AG04449 (cell line): ENCODE results near the gene CELA3A.
A peak's percentile ranks its signal among the peaks of the same experiment; 100 is the strongest.
"Not testable (repeated sequence)": the region's sequence is repeated elsewhere in the genome, so short reads cannot be mapped to it uniquely, and the experiment has no call there.

Experiments
- CTCF ChIA-PET: fragments of 350-600 bp; formaldehyde crosslinking; extraction: SDS; loops from one replicate; lab custom pipeline; 2021; ENCODE audit warnings: antibody characterized with exemption; lab: Yijun Ruan, JAX
- POLR2A ChIA-PET: fragments of 400-600, 350-600 bp; formaldehyde crosslinking; extraction: SDS; loops from one replicate; lab custom pipeline; 2020; ENCODE audit warnings: antibody characterized with exemption, inconsistent platforms; lab: Yijun Ruan, JAX
- DNase-seq: peaks from one replicate; pipeline ENCODE4 v3.0.0-alpha.2; 2010; ENCODE audit warnings: low read depth, low spot score
- H3K4me3 ChIP-seq: 2 replicates; pipeline ENCODE4 v1.5.1; 2011; ENCODE audit warnings: low read depth, mild to moderate bottlenecking, control low read depth, low read length
- TF ChIP-seq, protein P1 (sequence below): IDR thresholded peaks from one replicate; pipeline ENCODE4 v1.5.1; 2011; ENCODE audit warnings: mild to moderate bottlenecking, moderate library complexity, low read length, control low read depth, inconsistent platforms; ENCODE audit not compliant: insufficient read depth; ENCODE audit errors: missing control alignments

CELA3A gene

DNA sequence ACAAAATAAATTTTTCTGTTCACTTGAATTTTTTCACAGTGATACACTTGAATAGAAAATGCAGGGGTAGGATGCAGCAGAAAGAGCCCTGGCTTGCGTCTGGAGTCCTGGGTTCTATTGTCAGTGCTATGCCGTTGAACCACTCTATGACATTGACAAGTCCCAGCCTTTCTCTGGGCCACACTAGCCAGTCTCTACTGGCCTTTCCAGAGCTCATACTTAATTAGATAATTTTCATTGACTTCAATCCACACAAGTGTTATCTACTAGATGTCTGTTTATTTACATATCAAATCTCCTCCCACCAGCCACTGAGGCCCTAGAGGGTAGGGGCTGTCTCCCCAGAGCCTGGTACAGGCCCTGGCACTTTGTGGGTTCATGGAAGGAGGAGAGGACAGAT lies 40.1 kb upstream of the CELA3A start:
- no peak for DNase-seq
- ChIA-PET POLR2A (no interaction called here), CTCF (interaction anchor here (0.6 to 4.6 kb wide), 4 partner anchors 10 to 61 kb away, joined by 3 to 31 read pairs (median 11); no protein-coding TSS in a partner anchor)
- no peak overlapping the region for H3K4me3 ChIP-seq
- TF ChIP-seq, protein P1, sequence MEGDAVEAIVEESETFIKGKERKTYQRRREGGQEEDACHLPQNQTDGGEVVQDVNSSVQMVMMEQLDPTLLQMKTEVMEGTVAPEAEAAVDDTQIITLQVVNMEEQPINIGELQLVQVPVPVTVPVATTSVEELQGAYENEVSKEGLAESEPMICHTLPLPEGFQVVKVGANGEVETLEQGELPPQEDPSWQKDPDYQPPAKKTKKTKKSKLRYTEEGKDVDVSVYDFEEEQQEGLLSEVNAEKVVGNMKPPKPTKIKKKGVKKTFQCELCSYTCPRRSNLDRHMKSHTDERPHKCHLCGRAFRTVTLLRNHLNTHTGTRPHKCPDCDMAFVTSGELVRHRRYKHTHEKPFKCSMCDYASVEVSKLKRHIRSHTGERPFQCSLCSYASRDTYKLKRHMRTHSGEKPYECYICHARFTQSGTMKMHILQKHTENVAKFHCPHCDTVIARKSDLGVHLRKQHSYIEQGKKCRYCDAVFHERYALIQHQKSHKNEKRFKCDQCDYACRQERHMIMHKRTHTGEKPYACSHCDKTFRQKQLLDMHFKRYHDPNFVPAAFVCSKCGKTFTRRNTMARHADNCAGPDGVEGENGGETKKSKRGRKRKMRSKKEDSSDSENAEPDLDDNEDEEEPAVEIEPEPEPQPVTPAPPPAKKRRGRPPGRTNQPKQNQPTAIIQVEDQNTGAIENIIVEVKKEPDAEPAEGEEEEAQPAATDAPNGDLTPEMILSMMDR = no peak

DNA sequence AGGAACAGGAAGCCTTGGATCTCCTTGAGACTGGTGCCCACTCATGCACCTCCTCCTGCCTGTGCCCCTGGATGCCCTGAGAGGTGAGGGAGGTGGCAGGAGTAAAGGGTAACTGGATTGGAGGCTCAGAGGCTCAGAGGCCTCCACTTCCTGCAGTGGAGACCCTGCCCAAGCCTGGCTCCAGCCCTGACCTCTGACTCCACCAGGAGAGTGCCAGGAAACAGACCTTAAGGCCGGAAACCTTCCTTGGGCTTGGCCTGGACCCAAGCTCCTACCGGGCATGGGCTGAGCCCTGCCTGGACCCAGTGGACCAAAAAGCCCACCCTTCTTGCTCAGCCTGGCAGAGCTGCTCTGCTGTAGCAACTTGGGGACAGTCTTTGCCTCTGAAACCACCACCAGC lies 39.7 kb upstream of the CELA3A start:
- no peak for DNase-seq
- TF ChIP-seq, protein P1 = no peak
- H3K4me3 ChIP-seq = no peak overlapping the region
- CTCF ChIA-PET = interaction anchor here (0.6 to 4.6 kb wide), 4 partner anchors 11 to 62 kb away, joined by 3 to 31 read pairs (median 11); no protein-coding TSS in a partner anchor
- POLR2A ChIA-PET = no interaction called here

DNA sequence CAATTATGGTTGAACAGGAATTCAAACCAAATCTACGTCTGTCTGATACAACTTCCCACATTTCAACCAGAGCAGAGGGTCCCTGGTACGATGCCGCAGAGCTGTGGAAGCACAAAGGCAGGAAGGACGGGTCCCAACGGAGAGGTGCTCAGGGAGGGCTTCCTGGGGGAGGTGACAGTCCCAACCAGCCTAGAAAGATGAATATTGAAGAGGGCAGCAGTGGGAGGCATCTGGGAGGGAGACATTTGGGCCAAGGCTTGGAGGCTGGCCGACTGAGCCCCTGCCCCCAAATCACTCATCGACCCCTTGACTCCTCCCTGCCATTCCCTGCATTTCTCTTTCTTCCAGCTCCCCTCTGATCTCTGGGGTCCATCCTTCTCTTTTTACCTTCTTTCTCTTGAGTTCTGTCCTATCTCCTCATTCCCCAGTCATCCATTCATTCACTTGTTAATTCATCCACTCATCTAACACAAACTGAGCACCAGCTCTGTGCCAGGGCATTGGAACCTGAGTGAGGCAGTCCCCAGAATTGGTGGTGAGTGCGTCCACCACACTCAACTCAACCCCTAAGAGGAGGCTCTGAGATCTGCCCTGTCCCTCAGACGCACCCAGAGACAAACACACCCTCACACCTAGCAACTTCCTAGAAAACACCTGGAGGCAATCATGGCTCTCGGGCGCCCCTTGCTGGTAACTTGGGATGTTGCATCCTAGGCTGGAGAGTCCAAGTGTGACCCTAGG lies 37.8 kb upstream of the CELA3A start:
- TF ChIP-seq, protein P1 = peak; percentile 94

DNA sequence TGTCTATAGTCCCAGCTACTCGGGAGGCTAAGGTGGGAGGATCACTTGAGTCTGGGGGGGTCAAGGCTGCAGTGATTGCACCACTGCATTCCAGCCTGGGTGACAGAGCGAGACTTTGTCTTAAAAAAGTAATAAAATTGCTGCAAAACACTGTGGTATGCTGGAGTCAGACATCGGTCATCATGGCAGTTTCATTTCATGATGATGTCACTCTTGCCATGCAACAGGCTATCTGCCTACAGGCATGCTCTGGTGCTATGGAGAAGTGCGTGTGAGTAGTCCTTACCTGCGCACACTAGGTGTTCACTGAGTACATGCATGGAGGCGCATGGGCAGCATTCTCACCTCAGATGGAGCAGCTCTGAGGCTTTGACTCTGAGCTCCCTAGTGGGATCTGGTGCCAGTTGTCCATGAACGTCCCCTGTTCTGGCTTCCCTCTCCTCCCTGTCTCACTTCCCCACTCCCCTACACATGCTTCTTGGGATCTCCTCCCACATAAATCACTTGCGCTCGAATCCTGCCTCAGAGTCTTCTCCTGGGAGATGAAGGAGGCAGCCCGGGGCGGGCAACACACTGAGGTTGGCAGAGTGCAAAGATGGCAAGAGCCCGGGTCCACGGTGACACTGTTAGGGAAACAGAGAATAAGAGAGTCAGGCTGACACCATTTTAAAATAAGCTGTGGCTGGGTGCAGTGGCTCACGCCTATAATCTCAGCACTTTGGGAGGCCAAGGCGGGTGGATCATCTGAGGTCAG lies 35.0 kb upstream of the CELA3A start:
- DNase-seq = peak; percentile 45
- no peak overlapping the region for H3K4me3 ChIP-seq
- TF ChIP-seq, protein P1 = no peak
- CTCF ChIA-PET = interaction anchor here (0.8 to 1.5 kb wide), 3 partner anchors 17 to 27 kb away, joined by 3 to 4 read pairs (median 3); no protein-coding TSS in a partner anchor
- POLR2A ChIA-PET = interaction anchor here (0.6 kb wide), 1 partner anchor 30 kb away, joined by 3 read pairs; no protein-coding TSS in a partner anchor

More for the DNA sequence above, 37.8 kb upstream of the CELA3A start:
- H3K4me3 ChIP-seq = no peak overlapping the region
- no peak for DNase-seq
- CTCF ChIA-PET = interaction anchor here (0.6 to 4.6 kb wide), 36 partner anchors 8 to 453 kb away, joined by 3 to 31 read pairs (median 4); no protein-coding TSS in a partner anchor
- POLR2A ChIA-PET = no interaction called here

DNA sequence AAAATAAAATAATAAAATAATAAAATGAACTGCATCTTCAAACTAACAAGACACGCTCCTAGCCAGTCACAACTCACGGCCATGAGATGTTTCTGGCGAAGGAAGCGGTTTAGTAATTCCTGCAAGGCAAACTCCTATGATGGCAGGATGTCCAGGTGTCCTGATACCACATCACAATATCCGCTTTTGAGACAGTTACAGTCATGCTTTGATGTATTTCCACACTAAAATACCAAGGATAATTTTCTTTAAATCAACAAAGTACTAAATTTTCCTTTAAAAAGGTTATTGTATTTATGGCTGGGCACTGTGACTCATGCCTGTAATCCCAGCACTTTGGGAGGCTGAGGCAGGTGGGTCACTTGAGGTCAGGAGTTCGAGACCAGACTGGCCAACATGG lies 34.2 kb upstream of the CELA3A start:
- DNase-seq, POLR2A ChIA-PET, CTCF ChIA-PET, H3K4me3 ChIP-seq: not testable (repeated sequence)

DNA sequence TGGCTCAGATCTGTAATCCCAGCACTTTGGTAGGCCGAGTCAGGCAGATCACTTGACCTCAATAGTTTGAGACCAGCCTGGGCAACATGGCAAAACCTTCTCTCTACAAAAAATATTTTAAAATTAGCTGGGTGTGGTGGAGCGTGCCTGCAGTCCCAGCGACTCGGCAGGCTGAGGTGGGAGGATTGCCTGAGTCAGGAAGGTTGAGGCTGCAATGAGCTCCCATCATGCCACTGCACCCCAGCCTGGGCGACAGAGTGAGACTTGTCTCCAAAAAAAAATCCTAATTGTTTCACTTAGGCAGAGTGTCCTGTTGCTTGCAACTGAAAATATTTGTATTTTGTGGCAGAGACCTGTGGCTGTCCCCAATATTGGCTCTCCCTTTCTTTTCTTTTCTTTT lies 32.4 kb upstream of the CELA3A start:
- POLR2A ChIA-PET, DNase-seq, H3K4me3 ChIP-seq: not testable (repeated sequence)
- CTCF ChIA-PET = interaction anchor here (0.7 kb wide), 1 partner anchor 160 kb away, joined by 3 read pairs; no protein-coding TSS in a partner anchor

DNA sequence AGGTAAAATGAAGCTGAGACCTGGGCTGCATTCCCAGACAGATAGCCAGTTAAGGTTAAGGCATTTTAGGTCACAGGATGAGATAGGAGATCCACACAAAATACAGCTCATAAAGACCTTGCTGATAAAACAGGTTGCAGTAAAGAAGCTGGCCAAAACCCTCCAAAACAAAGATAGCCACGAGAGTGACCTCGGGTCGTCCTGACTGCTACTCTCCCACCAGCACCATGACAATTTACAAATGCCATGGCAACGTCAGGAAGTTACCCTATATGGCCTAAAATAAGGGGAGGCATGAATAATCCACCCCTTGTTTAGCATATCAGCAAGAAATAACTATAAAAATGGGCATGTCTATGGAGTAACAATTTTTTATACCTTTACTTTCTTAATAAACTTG lies 30.9 kb upstream of the CELA3A start:
- H3K4me3 ChIP-seq, POLR2A ChIA-PET, CTCF ChIA-PET, DNase-seq: not testable (repeated sequence)

DNA sequence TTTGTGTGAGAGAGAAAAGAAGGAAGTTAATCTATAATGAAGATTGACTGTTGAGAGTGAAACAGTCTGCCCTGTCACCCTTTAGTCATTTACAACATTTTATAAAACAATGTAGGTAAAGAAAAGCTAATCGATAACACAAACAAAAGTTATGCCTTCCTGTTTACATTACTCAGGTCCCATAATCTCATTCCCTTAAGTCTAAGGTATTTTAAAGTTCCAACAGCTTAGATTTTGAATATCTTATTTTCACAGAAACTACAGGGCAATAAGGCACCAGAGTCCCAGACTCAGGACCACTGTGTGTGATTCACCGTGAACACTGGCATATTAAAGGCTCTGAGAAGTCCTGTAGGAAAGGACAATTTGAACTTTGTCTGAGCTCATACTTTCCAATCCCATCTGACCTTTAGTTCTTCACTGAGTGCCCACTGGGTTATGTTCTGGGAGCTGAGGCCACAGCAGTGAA lies 28.4 kb upstream of the CELA3A start:
- H3K4me3 ChIP-seq, POLR2A ChIA-PET, DNase-seq: not testable (repeated sequence)
- CTCF ChIA-PET = interaction anchor here (0.7 to 1.4 kb wide), 4 partner anchors 9 to 444 kb away, joined by 3 to 4 read pairs (median 3); no protein-coding TSS in a partner anchor

DNA sequence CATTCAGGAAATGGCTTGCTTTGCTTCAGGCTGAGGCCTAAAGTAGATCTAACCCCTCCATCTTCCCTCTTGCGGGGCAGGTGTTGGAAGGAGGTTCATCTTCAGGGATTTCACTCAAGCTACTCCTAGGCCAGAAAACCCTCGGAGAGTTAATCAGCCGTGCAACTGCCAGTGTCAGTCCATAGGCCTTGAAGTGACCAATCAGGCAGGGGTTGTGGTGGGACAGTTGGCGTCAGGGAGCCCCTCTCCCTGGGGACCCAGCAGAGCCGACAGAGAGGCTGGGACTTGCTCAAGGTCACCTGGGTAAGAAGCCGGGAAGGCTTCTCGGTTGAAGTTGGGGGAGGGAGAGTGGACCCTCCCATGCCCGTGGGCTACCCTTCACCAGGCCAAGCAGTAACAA lies 27.5 kb upstream of the CELA3A start:
- CTCF ChIA-PET = interaction anchor here (1.4 kb wide), 1 partner anchor 34 kb away, joined by 3 read pairs; no protein-coding TSS in a partner anchor
- POLR2A ChIA-PET, DNase-seq, H3K4me3 ChIP-seq: not testable (repeated sequence)

DNA sequence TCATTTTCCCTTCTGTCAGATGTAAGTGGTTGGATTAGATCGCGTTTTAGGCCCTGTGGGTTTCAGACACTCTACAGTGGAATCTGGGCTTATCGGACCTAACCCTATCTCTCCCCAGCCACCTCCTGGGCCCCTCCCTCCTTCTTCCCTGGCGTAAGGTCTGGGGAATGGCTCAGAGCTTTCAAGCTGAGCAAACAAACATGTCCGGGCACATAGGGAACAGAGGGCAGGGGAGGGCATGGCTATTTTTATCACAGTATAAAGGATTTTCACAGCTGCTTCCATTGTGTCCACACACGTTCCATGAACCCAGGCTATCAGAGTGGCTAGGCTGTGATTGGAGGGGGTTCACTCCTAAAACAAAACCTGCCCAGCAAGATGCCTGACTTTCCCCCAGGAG lies 26.8 kb upstream of the CELA3A start:
- POLR2A ChIA-PET, H3K4me3 ChIP-seq, DNase-seq, CTCF ChIA-PET: not testable (repeated sequence)

DNA sequence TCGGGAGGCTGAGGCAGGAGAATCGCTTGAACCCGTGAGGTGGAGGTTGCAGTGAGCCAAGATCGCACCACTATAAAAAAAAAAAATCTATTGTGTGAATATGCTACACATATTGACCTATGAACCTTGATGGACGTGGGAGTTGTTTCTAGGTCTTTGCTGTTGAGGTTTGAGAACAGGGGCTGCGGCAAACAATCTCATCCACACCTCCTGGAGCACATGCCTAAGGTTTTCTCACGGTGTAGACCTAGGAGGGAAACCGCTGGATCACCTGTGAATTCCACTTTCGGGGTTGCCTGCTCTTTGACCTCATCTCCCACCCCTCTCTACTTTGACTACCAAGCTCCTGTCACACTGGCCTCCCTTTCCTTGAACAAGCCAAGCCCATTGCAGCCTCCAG lies 26.2 kb upstream of the CELA3A start:
- H3K4me3 ChIP-seq, POLR2A ChIA-PET: not testable (repeated sequence)

More for the DNA sequence above, 26.2 kb upstream of the CELA3A start:
- CTCF ChIA-PET, DNase-seq: not testable (repeated sequence)
